ENCODE measurements around the gene MEPCE. TPM values are rescaled to one million over a fixed set of nuclear protein-coding genes. Genes with fewer than 3 reads are reported as not detected.

The MEPCE gene
- total and polyA plus RNA-seq, 2 of the 8 experiments (the other 6 are each of a cell fraction or from before 2014, with no cell fraction given) = 22.8 to 48.8 TPM

- TF ChIP-seq E2F6 (IDR thresholded peaks at IDR 0.05) (no peak), CHD2 (IDR thresholded peaks at IDR 0.05; ENCODE audit: low read length) (no peak), RNF2 (IDR thresholded peaks at IDR 0.05; ENCODE audit: borderline replicate concordance, low read depth, low read length, missing control alignments, poor library complexity, severe bottlenecking) (no peak), SP4 (IDR thresholded peaks at IDR 0.05; ENCODE audit: low read length) (no peak), SP2 (IDR thresholded peaks at IDR 0.05; ENCODE audit: low read length) (no peak)
- TF ChIP-seq, protein P1, sequence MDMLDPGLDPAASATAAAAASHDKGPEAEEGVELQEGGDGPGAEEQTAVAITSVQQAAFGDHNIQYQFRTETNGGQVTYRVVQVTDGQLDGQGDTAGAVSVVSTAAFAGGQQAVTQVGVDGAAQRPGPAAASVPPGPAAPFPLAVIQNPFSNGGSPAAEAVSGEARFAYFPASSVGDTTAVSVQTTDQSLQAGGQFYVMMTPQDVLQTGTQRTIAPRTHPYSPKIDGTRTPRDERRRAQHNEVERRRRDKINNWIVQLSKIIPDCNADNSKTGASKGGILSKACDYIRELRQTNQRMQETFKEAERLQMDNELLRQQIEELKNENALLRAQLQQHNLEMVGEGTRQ (IDR thresholded peaks at IDR 0.05; ENCODE audit: low read length) = no peak
Measured at GRCh38 chr7:100401811-100402210, 27.8 kb upstream of the MEPCE start (continued).

Data from H1 (cell line).